Tibial nerve (tissue), 4 donors: ENCODE data around the gene SCUBE2. TPM values are rescaled to one million over a fixed set of nuclear protein-coding genes. Genes with fewer than 3 reads are reported as not detected.

Experiments
- DNase-seq, 2 donors: peaks; one replicate each; pipeline ENCODE4 v3.0.0-alpha.2; 2019; ENCODE audit warnings: low spot score in 2 of 2
- H3K27ac ChIP-seq, 4 donors: fragments of 200-600 bp; sonication (generic) in 3 of 4; one replicate each; pipeline ENCODE4 v1.5.1; 2017 to 2019; ENCODE audit warnings: mild to moderate bottlenecking in 1 of 4
- H3K27me3 ChIP-seq, 2 donors: fragments of 200-600 bp; sonication (generic) in 1 of 2; one replicate each; pipeline versions ENCODE4 v1.5.1 to v1.6.0; 2017 to 2019
- H3K36me3 ChIP-seq, 3 donors: fragments of 200-600 bp; sonication (generic); one replicate each; pipeline ENCODE4 v1.5.1; 2018 to 2019
- H3K4me1 ChIP-seq, 4 donors: fragments of 200-600 bp; sonication (generic) in 3 of 4; one replicate each; pipeline ENCODE4 v1.5.1; 2017 to 2019
- H3K4me3 ChIP-seq, 4 donors: fragments of 200-600 bp; sonication (generic) in 3 of 4; one replicate each; pipeline ENCODE4 v1.5.1; 2017 to 2019; ENCODE audit warnings: mild to moderate bottlenecking in 1 of 4, moderate library complexity in 1 of 4
- H3K9me3 ChIP-seq, 4 donors: fragments of 200-600 bp; sonication (generic) in 3 of 4; one replicate each; pipeline ENCODE4 v1.5.1; 2017 to 2019
- EP300 ChIP-seq, 2 donors: sonication (generic); formaldehyde crosslinking; IDR thresholded peaks; one replicate each; pipeline ENCODE4 v1.6.1; 2017; ENCODE audit warnings: antibody characterized with exemption in 2 of 2, mild to moderate bottlenecking in 1 of 2
- POLR2A ChIP-seq, 2 donors: fragments of 450-650 bp; IDR thresholded peaks; one replicate each; pipeline ENCODE4 v1.6.1; 2017; ENCODE audit warnings: antibody characterized with exemption in 2 of 2, mild to moderate bottlenecking in 2 of 2, moderate library complexity in 2 of 2
- WGBS, 2 donors: methylation state at CpG; one replicate each; pipeline ENCODE4 v1.1.5; 2018; 5-methylcytosine and 5-hydroxymethylcytosine counted together
- total RNA-seq, 4 donors: library from RNA; depleted of rRNA; stranded (reverse); fragments of >200 nt; gene quantifications; one replicate each; pipeline ENCODE4 v1.1.0, GENCODE V29; 2016
- TF ChIP-seq, protein P1 (sequence below), 5 experiments: fragments of 200-600 bp in 3 of 5; fragments of 450-650 bp in 2 of 5; sonication (generic) in 3 of 5; IDR thresholded peaks; one replicate each; pipeline ENCODE4 v1.5.1; 2016 to 2019; ENCODE audit warnings: antibody characterized with exemption in 5 of 5, mild to moderate bottlenecking in 3 of 5, moderate library complexity in 2 of 5

Gene SCUBE2
- total RNA-seq, 4 donors from 2014 or later = 3.1 to 12.6 (median 4.7) TPM

- 26 to 28% methylated on average over 8 of the region's 8 CpGs for WGBS, 2 donors
Observed at GRCh38 chr11:9020916-9021315, 70.5 kb downstream of the SCUBE2 start.

GRCh38 chr11:9019861-9020260, 71.5 kb downstream of the SCUBE2 start:
- TF ChIP-seq, protein P1, sequence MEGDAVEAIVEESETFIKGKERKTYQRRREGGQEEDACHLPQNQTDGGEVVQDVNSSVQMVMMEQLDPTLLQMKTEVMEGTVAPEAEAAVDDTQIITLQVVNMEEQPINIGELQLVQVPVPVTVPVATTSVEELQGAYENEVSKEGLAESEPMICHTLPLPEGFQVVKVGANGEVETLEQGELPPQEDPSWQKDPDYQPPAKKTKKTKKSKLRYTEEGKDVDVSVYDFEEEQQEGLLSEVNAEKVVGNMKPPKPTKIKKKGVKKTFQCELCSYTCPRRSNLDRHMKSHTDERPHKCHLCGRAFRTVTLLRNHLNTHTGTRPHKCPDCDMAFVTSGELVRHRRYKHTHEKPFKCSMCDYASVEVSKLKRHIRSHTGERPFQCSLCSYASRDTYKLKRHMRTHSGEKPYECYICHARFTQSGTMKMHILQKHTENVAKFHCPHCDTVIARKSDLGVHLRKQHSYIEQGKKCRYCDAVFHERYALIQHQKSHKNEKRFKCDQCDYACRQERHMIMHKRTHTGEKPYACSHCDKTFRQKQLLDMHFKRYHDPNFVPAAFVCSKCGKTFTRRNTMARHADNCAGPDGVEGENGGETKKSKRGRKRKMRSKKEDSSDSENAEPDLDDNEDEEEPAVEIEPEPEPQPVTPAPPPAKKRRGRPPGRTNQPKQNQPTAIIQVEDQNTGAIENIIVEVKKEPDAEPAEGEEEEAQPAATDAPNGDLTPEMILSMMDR (IDR thresholded peaks at IDR 0.05) = no peak
- TF ChIP-seq EP300 (IDR thresholded peaks at IDR 0.05) (no peak), POLR2A (IDR thresholded peaks at IDR 0.05) (no peak)
- no peak overlapping the region for H3K4me3 ChIP-seq
- H3K36me3 ChIP-seq = no peaks in the 10 kb centered on the region
- no peak overlapping the region for H3K27ac ChIP-seq
- no peak for DNase-seq
- no peaks in the 10 kb centered on the region for H3K9me3 ChIP-seq
- no peaks in the 10 kb centered on the region for H3K27me3 ChIP-seq
- H3K4me1 ChIP-seq = peaks cover 0 to 32% (median 0%) of the 10 kb centered on the region in 4 donors
- 90 to 95% methylated on average over 6 of the region's 6 CpGs for WGBS, 2 donors

More at GRCh38 chr11:9020916-9021315, 70.5 kb downstream of the SCUBE2 start:
- Histone ChIP-seq H3K4me3 (no peak overlapping the region), H3K27ac (no peak overlapping the region), H3K36me3 (no peaks in the 10 kb centered on the region), H3K9me3 (no peaks in the 10 kb centered on the region), H3K4me1 (peaks cover 0 to 29% (median 0%) of the 10 kb centered on the region in 4 donors), H3K27me3 (no peaks in the 10 kb centered on the region)
- no peak for DNase-seq
- TF ChIP-seq, protein P1 (IDR thresholded peaks at IDR 0.05) = no peak

- peak in 1 of 2 donors; percentile 36 for DNase-seq
- Histone ChIP-seq H3K27me3 (no peaks in the 10 kb centered on the region), H3K36me3 (no peaks in the 10 kb centered on the region), H3K4me3 (no peak overlapping the region), H3K4me1 (peaks cover 0 to 32% (median 0%) of the 10 kb centered on the region in 4 donors), H3K9me3 (no peaks in the 10 kb centered on the region), H3K27ac (no peak overlapping the region)
- TF ChIP-seq, protein P1 (IDR thresholded peaks at IDR 0.05) = no peak
- TF ChIP-seq EP300 (IDR thresholded peaks at IDR 0.05) (no peak), POLR2A (IDR thresholded peaks at IDR 0.05) (no peak)
- 59 to 69% methylated on average over 5 of the region's 5 CpGs for WGBS, 2 donors
Observed at GRCh38 chr11:9017773-9018172, 73.6 kb downstream of the SCUBE2 start.

DNA sequence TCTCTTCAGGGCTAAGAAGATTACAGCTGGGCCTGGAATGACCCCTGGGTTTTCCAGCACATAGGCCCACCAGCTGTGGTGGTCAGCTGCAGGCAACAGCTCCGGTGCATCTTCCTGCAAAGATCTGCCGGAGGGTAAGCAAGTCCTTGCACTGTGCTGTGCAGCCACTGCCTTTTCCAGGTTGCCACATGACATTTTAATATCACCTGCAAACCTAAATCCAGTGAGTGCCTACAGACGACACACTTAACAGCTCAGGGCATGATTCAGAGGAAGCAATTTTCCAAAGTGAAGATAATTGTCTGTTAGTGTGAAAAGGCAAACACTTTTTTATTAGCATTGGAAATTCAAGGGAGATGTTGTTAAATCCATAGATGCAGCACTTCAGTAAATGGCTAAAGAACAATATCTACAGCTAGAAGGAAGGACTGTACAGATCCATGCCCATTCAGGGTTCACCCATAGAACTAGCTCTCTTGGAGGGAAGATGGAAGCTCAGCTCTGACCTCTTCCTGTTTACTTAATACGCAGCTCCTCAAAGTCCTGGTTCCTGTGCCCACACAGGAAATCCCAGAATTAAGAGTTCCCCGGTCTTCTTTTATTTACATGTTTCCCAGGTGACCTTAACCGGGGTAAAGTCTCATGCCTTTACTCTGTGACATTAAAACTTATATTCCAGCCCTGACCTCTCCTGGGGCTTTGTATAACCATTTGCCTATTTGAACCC, 74.3 kb downstream of the SCUBE2 start:
- H3K27ac ChIP-seq = no peak overlapping the region
- 87% methylated on average over 6 of the region's 6 CpGs for WGBS, 2 donors
- H3K4me1 ChIP-seq = peaks cover 0 to 31% (median 0%) of the 10 kb centered on the region in 4 donors
- H3K9me3 ChIP-seq = no peaks in the 10 kb centered on the region
- no peak overlapping the region for H3K4me3 ChIP-seq
- TF ChIP-seq, protein P1 (IDR thresholded peaks at IDR 0.05) = no peak
- no peak for TF ChIP-seq EP300 (IDR thresholded peaks at IDR 0.05)
- TF ChIP-seq POLR2A (IDR thresholded peaks at IDR 0.05) = no peak
- no peaks in the 10 kb centered on the region for H3K27me3 ChIP-seq
- H3K36me3 ChIP-seq = no peaks in the 10 kb centered on the region
- DNase-seq = no peak

DNA sequence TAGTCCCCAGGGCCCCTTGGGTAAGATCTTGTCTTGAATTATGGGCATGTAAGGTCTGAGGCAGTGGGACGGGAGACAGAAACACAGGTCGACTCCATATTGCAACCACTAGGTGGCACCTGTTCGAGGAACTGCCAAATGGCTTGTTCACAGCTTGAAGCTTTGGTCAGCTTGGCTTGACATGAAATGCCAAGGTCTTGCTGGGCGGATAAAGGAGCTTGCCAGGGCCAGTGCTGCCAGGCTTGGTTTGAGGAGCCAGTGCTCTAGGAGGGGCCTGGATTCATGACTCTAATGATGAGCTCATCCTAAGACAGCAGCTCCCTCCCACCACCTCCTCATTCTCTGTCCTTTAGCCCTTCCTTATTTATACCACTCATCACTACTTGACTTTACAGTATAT, 75.7 kb downstream of the SCUBE2 start:
- Histone ChIP-seq H3K36me3 (no peaks in the 10 kb centered on the region), H3K4me1 (peaks cover 0 to 19% (median 0%) of the 10 kb centered on the region in 4 donors), H3K4me3 (no peak overlapping the region), H3K9me3 (no peaks in the 10 kb centered on the region), H3K27me3 (no peaks in the 10 kb centered on the region), H3K27ac (no peak overlapping the region)
- DNase-seq = peak in 1 of 2 donors; percentile 61
- WGBS, 2 donors = 14 to 17% methylated on average over 4 of the region's 4 CpGs
- TF ChIP-seq POLR2A (IDR thresholded peaks at IDR 0.05) (no peak), EP300 (IDR thresholded peaks at IDR 0.05) (no peak)
- TF ChIP-seq, protein P1 (IDR thresholded peaks at IDR 0.05) = peak; percentile 57 to 81 (median 71)
